NCI-H2227 treated with DMSO at 0.1 percent for 48 hours (cell line): ENCODE results near the gene NPM1.
"Not testable (repeated sequence)": the region's sequence is repeated elsewhere in the genome, so short reads cannot be mapped to it uniquely, and the experiment has no call there.

ENCODE experiments used
- DNase-seq: peaks from one replicate; lab custom pipeline; 2025; lab: John Stamatoyannopoulos, UW

Gene NPM1

GRCh38 chr5:171386006-171386671 lies 1.5 kb upstream of the NPM1 start:
- DNase-seq, result no peak

- DNase-seq, result peak; percentile 51
Observed at GRCh38 chr5:171386861-171387344, 746 bp upstream of the NPM1 start.

GRCh38 chr5:171387970-171388815 lies 544 bp downstream of the NPM1 start:
- DNase-seq, result peak; percentile 14

- DNase-seq, result no peak
Observed at GRCh38 chr5:171388816-171389168, 1.1 kb downstream of the NPM1 start.

GRCh38 chr5:171390883-171391677 lies 3.4 kb downstream of the NPM1 start:
- no peak for DNase-seq

- no peak for DNase-seq
Observed at GRCh38 chr5:171391996-171392577, 4.4 kb downstream of the NPM1 start.

GRCh38 chr5:171392585-171393159 lies 5.0 kb downstream of the NPM1 start:
- DNase-seq, result no peak

- DNase-seq, result no peak
Observed at GRCh38 chr5:171395042-171395441, 7.4 kb downstream of the NPM1 start.

- not testable (repeated sequence) for DNase-seq
Observed at GRCh38 chr5:171396583-171396982, 8.9 kb downstream of the NPM1 start.

GRCh38 chr5:171397190-171397589 lies 9.5 kb downstream of the NPM1 start:
- no peak for DNase-seq

- DNase-seq, result no peak
Observed at GRCh38 chr5:171397599-171397998, 9.9 kb downstream of the NPM1 start.

GRCh38 chr5:171398660-171399059 lies 11.0 kb downstream of the NPM1 start:
- DNase-seq, result not testable (repeated sequence)

- DNase-seq, result no peak
Observed at GRCh38 chr5:171400169-171400568, 12.5 kb downstream of the NPM1 start.

- no peak for DNase-seq
Observed at GRCh38 chr5:171401167-171401947, 13.7 kb downstream of the NPM1 start.

GRCh38 chr5:171402751-171403150 lies 15.1 kb downstream of the NPM1 start:
- DNase-seq, result not testable (repeated sequence)

- no peak for DNase-seq
Observed at GRCh38 chr5:171405615-171406014, 18.0 kb downstream of the NPM1 start.

GRCh38 chr5:171407234-171407633 lies 19.6 kb downstream of the NPM1 start:
- no peak for DNase-seq

GRCh38 chr5:171409164-171410136 lies 21.8 kb downstream of the NPM1 start:
- DNase-seq, result no peak

GRCh38 chr5:171410181-171410580 lies 22.5 kb downstream of the NPM1 start:
- DNase-seq, result no peak

GRCh38 chr5:171412186-171412585 lies 24.5 kb downstream of the NPM1 start:
- DNase-seq, result no peak
